Measurements from ENCODE around the gene MACROD2.
"Not testable (repeated sequence)": the region's sequence is repeated elsewhere in the genome, so short reads cannot be mapped to it uniquely, and the experiment has no call there.

MACROD2 gene

DNA sequence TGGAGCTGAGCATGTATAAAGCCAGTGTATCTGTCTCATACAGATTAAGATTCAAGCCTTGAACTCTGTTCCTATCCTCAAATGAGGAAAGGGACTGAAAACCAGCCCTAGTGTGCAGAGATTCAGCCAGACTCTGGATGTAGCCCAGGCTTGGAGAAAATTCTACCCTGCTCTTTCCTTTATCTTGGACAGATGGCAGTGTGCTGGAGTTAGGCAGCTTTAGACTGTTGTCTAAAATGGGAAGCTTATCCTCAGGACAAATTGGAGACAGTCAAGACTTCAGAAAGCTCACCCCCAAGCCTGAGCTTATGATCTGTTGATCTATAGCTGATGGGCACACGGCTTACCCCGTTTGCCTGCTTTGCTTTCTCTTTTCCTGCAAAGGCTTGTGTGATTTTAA, 1520.4 kb downstream of the MACROD2 start:
- DNase-seq (ENCODE audit: low read depth in 2 of 2): no peak

DNA sequence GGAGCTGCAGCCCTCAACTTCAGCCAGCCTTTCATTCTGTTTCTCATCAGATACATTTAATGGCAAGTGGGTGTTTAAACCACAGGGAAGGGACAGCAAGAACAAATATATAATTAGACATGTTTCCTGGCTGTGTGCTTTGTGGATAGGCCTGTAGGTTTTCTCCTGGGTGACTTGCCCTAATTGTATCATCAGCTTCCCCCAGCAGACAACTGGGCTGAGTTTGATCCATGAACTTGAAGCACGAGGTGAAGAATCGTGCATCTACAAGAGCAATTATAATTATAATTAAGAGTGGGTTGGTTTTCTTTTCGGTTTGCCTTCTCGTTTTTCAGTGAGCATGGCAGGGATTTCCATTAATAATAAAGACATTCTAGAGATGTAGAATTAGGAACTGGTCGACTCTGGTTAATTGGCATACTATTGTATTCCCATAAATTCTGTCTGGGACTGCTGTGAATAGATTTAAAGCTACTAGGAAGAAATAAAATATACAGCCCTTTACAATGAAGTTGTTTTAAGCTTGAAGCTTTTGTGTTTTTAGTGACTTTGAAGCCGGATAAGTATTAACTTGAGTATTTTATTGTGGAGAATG, 1525.7 kb downstream of the MACROD2 start:
- DNase-seq (ENCODE audit: low read depth in 2 of 2): no peak

DNA sequence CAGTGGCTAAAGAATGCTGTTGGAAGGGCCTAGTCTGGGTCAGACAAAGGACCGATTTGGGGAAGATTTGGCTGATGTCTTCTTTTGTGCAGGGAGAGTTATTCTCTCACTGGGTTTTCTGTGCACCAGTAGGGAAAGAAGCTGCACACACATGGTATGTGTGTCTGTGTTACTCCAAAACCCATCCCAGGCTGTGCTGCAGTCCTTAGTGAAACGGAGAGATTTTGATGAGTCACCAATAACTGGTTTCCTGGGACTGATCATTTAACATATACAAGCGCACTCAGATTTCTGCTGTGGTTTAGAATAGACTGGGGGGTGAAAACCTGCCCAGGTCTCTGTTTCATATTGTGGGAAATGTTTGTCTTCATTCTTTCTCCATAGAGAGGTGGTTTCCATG, 1528.1 kb downstream of the MACROD2 start:
- DNase-seq (ENCODE audit: low read depth in 2 of 2): no peak

DNA sequence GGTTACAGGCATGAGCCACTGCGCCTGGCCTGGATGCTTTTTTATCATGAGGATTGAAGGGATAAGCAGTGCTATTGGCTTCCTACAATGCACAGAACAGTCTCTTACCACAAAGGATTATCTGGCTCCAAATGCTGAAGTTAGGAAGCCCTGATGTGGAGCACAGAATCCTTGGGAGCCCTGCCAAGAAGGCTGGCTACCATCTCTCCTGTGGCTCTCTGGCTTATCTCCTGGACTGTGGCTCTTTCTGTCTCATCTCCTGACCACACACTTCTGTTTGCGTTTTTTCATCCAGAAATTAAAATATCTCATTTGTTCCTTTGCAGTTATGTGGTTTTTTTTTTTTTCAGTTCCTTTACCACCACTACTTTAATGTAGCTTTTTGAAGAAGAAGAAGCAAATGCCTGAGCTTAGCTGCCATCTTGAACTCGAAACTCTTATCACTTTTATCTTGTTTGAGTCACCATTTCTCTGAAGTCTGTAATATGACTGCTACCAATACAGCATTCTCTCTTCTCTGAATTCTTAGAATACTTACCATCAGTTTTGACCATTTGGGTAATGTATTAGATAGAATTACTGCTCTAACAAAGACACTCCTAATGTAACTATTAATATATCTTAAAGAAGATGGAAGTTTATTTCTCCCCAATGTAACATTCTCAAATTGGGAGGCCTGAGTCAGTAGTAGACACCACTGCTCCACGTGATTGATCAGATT, 1533.2 kb downstream of the MACROD2 start:
- DNase-seq (ENCODE audit: low read depth in 2 of 2): no peak

DNA sequence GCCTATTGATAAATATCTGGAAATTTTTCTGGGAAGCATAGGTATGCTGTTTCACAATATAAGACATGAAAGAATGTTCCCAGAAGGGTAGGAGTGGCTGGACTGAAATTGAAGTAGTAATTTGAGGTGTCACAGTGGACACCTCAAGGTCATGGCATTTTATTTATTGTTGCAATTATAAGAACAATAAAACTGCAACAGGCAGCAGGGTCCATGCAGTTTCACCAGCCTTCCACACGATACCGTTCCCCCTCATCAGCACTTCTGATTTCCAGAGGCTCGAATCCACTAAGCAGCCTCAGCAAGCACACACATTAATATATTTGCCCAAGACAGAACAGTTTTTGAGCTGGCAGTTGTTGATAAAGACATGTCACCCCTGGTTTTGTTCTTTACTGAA, 1540.5 kb downstream of the MACROD2 start:
- DNase-seq (ENCODE audit: low read depth in 2 of 2): no peak

DNA sequence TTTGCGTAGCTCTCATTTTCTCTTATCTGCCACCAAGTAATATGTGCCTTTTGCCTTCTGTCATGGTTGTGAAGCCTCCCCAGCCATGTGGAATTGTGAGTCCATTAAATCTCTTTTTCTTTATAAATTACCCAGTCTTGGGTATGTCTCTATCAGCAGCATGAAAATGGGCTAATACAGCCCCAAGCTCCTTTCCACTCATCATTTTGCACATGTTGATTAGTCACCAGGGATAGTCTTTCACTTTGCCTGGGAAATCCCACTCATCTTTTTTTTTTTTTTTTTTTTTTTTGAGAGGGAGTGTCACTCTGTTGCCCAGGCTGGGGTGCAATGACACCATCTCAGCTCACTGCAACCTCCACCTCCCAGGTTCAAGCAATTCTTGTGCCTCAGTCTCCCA, 1541.9 kb downstream of the MACROD2 start:
- not testable (repeated sequence) for DNase-seq (ENCODE audit: low read depth in 2 of 2)

DNA sequence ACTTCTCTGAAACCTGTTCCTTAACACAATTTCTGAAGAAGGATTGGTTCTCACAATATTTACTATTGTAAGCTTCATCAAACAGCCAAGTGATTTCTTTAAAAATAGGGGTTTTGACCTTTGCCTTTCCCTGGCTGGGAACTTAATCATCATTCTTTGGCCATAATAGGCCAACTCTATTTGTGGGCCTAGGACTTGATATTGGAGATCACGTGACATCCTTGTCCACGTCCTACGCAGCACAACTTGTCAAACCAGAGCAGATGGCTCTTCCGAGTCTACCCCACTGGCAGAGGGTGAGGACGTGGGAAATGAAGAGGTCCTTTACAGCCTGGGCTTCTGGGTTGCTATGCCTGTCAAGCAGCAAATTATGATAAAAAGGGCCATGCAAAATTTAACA, 1547.3 kb downstream of the MACROD2 start:
- DNase-seq (ENCODE audit: low read depth in 2 of 2): no peak

DNA sequence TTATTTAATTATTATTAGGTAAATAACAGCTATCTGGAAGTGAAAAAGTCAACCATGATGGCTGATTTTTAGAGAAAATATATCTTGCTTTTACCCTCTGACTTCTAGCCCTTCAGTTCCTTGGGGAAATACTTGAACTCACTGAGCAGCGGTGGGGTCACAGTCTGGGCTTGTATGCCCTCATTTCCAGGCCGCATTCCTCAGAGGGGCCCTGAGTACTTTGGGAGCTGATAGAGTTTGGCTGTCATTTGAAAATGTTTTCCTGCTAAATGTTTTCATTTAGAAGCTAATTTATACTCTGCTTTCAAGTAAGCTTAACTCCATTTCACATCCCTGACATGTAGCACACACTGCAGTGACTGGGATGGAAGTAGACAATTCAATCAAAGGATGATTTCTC, 1549.4 kb downstream of the MACROD2 start:
- no peak for DNase-seq (ENCODE audit: low read depth in 2 of 2)

DNA sequence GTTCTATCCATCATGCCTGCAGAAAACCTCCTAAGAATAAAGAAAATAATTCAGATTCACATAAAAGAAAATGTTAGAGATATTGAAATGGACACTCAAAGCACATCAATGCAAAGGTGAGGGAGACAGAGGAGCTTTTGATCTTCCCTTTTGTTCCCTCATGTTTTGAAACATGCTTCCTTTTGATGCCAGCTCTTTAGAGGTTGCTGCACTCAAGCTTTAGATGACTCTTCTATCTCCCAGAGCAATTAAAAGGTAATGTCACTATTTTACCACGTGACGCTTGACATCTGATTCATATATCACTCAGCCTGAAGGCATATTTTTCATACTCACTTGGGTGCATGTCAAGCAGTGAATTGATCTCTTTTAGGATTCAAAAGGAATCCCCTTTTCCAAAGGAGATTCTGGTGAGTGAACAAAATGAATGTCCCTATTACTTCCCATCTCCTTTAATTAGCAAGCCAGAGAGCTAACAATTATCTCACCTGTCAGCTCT, 1551.3 kb downstream of the MACROD2 start:
- no peak for DNase-seq (ENCODE audit: low read depth in 2 of 2)

DNA sequence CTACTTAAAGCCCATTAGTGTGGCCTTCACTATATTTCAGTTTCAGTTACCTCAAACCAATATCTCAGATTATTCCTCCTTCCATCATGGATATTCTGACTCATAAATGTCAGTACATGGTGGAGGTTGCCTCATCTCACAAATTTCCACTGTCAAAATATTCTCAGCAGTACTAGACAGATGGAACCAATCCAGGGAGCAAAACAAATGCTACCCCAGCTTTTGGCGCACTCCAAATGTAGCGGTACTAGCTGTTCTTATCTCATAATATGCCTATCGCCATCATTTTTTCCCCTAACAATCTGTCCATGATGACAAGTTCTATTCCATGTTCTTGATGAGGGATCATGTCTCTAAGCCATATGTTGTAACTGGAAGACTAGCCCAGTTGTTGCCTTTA, 1551.8 kb downstream of the MACROD2 start:
- no peak for DNase-seq (ENCODE audit: low read depth in 2 of 2)

DNA sequence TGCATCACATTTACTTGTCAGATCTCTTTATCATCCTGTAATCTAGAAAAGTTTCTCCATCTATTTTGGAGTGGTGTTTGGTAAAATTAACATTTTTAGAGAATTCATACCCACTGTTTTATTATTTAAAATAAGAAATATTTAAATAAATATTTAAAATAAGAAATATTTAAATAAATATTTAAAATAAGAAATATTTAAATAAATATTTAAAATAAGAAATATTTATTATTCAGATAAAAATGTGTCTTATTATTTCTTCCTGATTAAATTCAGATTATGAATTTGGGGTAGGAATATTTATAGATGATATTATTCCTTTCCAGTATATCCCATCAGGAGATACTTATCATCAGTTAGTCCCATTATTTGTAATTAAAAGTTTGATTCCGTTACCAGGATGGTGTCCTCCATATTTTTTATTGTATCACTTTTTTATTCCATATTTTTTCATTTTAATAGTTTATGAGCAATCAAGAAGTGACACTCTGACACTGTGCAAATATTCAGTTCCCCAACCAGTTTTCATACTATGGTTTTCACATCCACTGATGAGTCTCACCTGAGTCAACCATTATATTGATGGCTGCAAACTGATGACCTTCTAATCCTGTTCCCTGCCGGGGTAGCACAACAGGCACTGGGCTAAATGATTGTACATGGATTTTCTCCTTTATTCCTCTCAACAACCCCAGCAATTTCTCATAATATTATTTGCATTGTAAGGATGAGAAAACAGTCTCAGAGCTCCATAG, 1555.0 kb downstream of the MACROD2 start:
- no peak for DNase-seq (ENCODE audit: low read depth in 2 of 2)

DNA sequence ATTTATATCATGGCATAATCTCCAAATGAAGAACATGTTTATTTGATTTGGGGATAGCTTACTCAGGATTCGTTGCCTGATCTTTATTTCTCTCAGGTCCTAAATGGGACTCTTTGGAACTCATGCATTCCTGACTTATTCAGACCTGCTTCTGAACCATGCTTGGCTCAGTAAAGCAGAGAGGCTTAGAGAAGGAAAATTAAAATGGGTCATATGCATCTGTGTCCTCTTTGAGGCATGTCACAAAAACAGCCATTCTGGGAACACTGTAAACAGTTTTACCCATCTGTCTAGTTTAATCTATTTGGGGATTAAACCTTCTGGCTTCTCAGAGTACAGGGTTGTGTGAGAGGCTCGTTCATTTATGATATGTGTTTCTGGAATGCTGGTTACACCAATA, 1560.6 kb downstream of the MACROD2 start:
- DNase-seq (ENCODE audit: low read depth in 2 of 2): no peak

DNA sequence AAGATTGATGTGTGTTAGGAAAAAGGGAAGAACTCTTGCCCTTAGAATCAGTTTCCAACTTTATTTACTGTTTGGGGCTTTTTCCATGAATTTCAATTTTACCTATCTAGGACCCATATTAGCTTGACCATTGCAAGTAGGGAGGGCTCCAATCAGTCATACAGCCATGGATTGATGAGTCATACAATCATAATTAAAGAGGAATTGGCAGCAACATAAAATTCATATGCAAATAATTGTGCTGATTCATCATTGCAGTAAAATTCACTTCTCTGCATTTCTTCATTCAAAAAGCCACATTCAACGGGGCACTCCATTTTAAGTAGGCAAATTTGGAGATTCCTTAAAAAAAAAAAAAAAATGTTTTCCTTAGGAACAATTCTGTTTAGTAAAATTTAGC, 1561.6 kb downstream of the MACROD2 start:
- no peak for DNase-seq (ENCODE audit: low read depth in 2 of 2)

DNA sequence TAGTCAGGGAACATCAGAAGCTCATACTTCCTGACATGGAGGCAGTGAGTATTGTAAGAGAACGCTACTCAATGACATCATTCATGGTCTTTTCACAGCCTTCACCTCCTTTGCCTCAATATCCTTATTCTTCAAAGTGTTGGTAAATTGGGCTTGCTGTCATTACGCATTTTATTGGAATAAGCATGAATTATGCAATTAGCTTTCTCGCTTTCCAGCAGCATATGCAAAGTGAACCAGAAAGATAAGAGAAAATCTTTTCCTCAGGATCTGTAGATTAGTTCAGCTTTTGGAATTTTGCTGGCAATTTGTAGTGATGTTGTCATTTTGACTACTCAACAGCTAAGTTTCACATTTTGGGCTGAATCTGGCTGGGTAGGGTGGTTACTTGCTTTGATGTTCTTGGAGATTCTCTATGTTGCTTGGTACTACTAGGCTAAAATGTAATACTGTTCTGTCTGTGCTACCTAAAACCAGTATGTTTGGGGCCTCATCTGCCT, 1565.8 kb downstream of the MACROD2 start:
- no peak for DNase-seq (ENCODE audit: low read depth in 2 of 2)

DNA sequence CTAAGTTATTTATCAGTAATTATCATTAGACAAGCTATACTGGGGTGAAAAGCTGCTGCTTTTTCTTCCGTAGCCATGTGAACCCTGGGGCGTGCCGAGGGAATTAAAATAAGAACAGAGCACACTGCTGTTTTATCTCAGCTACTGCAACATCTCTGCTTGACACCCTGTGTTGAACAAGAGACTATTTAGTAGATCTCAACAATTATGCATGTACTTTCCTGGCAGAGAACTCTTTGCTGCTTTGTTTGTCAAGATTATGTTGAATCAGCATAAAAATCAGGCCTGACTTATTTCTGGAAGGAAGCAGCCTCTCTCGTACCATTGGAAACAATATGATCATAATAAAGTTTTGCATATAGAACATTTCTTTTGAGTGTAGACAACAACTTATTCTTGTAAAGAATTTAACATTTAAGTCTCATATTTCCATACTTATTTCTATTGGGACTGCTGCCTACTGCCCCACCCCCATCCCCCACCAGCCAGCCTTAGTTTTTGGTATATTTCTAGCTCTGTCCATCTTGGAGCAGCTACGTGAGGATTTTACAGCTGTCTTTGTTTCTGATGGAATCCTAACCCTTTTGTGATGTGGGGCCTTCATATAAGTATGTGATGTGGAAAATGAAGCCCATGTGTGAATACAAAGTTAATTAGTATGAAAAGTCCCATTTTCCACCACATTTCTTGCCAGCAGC, 1566.5 kb downstream of the MACROD2 start:
- no peak for DNase-seq (ENCODE audit: low read depth in 2 of 2)

DNA sequence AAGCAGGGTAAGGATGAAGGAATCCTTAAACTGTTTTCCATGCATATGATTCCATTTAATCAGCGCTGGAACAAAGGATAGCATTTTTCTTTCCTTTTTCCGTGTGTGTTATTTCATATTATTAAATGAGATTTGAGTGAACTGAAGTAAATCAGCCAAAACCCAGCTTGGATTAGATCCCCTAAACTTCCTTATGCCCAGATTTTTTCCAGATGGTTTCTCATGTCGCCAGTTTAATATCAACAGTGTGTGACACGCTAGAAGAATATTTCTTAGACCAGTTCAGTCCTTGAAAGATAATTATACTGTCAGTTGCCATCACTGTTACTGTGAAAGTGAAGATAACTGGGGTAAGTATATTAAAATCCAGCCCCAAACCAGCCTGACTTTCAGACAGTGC, 1568.5 kb downstream of the MACROD2 start:
- DNase-seq (ENCODE audit: low read depth in 2 of 2): no peak

DNA sequence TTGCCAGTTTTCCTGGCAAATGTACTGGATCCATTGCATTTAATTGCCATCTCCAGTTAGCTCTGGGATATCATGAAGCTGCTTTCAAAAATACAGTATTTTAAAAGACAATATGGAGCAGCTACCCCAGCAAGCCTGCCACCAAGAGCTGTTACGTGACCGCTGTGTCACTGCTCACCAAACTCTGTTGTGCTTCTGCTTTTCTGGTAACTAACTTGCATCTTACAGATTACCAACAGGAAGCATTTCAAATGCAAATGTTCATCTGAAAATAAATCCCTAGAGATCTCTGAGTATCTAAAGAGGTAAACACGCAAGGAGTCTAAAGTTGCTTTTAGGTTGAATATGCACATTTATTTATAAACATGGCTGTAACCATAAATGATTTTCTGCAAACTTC, 1569.7 kb downstream of the MACROD2 start:
- no peak for DNase-seq (ENCODE audit: low read depth in 2 of 2)

DNA sequence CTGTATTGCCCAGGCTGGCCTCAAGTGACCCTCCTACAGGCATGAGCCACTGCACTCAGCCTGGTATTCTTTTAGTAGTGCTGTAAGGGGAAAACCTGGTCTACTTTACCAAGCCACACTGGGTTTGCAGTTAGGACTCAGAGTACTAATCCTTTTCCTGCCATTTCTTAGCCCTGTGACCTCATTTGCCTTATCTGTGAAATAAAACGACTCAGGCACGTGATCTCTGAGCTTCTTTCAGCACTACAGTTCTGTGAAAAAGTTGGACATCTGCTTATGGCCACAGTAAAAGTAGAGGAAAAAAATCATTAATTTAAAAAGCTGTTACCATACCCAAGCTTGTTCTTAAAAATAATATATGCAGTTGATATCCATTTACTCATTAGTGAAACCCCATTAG, 1570.5 kb downstream of the MACROD2 start:
- no peak for DNase-seq (ENCODE audit: low read depth in 2 of 2)

DNA sequence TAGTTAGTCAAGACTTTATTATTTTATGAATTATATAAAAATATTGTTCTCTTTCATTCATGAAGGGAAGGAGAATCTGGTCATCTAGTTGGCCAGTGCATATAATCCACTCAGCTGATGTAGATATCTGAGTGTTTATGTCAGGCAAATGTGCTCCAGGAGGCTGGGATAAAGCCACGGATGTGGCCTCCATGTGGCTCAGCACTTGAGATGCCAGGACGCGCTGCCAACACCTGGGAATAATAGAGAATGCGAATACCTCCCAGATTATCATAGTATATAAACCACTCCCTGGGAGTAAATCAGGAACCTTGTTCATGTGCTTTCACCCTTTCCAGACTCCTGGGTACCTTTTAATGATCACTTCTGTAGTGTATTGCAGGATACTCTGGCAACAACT, 1571.9 kb downstream of the MACROD2 start:
- DNase-seq (ENCODE audit: low read depth in 2 of 2): no peak

DNA sequence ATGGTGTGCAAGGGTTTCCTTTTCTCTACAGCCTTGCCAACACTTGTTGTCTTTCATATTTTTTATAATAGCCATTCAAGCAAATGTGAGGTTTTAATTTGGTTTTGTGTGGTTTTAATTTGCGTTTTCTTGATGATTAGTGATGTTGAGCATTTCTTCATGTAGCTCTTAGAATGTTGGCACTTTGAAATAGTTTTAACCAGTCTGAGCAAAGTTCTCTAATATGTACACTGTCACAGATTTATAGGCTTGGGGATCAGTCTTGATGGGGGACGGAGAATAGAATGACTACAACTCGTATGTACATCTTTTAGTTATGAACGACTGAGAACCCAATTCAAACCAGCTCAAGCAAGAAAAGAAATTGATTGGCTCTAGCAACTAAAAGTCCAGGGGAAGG, 1574.8 kb downstream of the MACROD2 start:
- no peak for DNase-seq (ENCODE audit: low read depth in 2 of 2)

DNA sequence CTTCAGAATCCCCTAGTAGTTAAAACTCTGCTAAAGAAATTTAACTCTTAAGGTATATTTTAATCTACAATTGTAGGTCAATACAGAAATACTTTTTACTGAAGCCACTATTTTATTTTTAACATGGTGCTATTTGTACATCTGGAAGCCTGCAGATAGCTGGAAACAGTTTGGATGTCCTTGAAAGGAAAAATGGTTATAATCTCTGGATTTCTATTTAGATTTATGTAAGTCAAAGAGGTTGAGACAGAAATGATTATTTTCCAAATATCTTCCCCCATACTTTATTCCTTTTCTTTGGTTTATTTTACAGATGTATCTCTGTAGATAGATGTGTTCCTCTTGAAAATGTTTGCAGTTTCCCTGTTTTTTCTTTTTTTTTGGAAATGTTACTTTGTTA, 1575.7 kb downstream of the MACROD2 start:
- no peak for DNase-seq (ENCODE audit: low read depth in 2 of 2)

DNA sequence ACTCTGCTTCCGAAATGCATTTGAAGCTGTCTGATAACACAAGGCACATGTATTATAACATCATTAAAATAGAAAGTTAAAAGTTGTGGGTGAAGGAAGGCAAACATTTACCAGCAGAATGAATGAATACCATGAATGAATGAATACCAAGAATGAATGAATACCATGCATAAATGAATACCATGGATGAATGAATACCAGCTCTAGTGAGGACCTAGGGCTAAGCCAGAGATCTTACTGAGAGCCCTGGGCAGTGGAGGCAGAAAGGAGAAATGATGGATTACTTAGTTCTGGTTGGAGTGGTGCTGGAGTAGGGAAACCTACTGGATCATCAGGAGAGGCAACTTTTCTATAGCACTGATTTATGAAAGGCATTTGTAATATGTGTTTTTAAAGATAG, 1579.9 kb downstream of the MACROD2 start:
- DNase-seq (ENCODE audit: low read depth in 2 of 2): no peak

Measured in stimulated activated CD4-positive, alpha-beta T cell treated with anti-CD3 and anti-CD28 coated beads, Interleukin-1b, Interleukin-23, amount 100 ng/mL, for 1 hour (primary cell).